ENCODE measurements around the gene PGAP2. TPM values are rescaled to one million over a fixed set of nuclear protein-coding genes. Genes with fewer than 3 reads are reported as not detected.

Gene PGAP2
- total and polyA plus RNA-seq, 2 of the 13 experiments (the other 11 are each of a cell fraction or from before 2014, with no cell fraction given): 21.5 to 47.8 TPM

DNA sequence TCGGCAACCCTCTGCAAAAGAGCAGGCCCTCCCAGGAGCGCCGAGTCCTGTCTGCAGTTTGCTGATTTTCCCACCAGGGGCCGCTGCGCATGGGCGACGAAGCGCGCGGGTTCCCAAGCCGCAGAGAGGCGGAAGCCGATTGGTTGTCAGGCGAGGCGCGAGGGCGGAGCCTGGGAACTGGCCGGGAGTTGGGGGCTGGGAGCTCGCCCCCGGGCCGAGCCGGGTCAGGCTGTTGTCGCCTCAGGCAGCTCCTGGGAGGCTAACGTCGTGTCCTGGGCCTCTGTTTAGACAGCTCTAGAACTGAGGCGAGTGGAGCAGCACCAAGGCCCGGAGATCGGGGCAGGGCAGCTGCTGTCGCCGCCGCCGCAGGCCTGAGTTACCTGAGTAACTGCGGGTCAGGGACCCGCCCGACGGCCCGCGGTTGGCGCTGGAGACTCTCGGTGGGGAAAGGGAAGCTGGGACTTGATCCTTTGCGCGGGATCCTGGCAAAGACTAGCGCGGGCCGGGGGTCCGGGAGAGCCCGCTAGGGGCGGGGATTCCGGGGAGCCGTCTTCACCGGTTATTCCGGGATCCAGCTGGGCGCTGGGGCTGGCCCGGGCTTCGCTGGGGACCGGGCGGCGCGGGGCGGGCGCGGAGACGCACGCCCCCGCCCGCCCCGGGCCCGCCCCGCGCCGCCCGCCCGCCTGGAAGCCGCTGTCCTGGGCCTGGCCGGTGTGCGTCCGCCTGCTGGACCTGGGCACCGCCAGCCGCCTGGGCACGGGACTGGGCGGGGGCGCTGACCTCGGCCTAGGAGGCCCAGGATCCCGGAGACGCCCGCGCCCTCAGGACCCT is 46.8 kb downstream of the PGAP2 start, which contains the start of gene STIM1 (continued):
- TF ChIP-seq, protein P1, sequence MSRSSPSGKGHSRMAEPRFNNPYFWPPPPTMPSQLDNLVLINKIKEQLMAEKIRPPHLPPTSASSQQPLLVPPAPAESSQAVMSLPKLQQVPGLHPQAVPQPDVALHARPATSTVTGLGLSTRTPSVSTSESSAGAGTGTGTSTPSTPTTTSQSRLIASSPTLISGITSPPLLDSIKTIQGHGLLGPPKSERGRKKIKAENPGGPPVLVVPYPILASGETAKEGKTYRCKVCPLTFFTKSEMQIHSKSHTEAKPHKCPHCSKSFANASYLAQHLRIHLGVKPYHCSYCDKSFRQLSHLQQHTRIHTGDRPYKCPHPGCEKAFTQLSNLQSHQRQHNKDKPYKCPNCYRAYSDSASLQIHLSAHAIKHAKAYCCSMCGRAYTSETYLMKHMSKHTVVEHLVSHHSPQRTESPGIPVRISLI (CRISPR knock-in tag; IDR thresholded peaks at IDR 0.05; ENCODE audit: borderline replicate concordance): no peak; the same call in 1 of the 2 replicates
- TF ChIP-seq DNMT1 (CRISPR knock-in tag; IDR thresholded peaks at IDR 0.05) (no peak), ZFAT (CRISPR knock-in tag; conservative IDR thresholded peaks at IDR 0.05) (0 out of 2 replicates have a peak, but pooled peaks have one; percentile 49), RAD51 (IDR thresholded peaks at IDR 0.05; ENCODE audit: borderline replicate concordance) (no peak), TSC22D2 (CRISPR knock-in tag; IDR thresholded peaks at IDR 0.05; ENCODE audit: borderline replicate concordance) (no peak; the same call in 1 of the 2 replicates), ZBTB7A (CRISPR knock-in tag; IDR thresholded peaks at IDR 0.05) (no peak; the same call in 1 of the 2 replicates), ZNF724P (CRISPR knock-in tag; IDR thresholded peaks at IDR 0.05; ENCODE audit: borderline replicate concordance) (peak; percentile 78; the same call in 1 of the 2 replicates), ZFP90 (CRISPR knock-in tag; IDR thresholded peaks at IDR 0.05; ENCODE audit: borderline replicate concordance) (peak; percentile 61), ZNF264 (CRISPR knock-in tag; IDR thresholded peaks at IDR 0.05) (peak; percentile 75), RFX5 (IDR thresholded peaks at IDR 0.05; ENCODE audit: low read depth, low read length) (no peak), SOX5 (CRISPR knock-in tag; IDR thresholded peaks at IDR 0.05; ENCODE audit: borderline replicate concordance) (peak; percentile 50; the same call in 1 of the 2 replicates), ZNF350 (CRISPR knock-in tag; IDR thresholded peaks at IDR 0.05; ENCODE audit: borderline replicate concordance, low read depth) (peak; percentile 70; the same call in 1 of the 2 replicates), BHLHE40 (IDR thresholded peaks at IDR 0.05; ENCODE audit: low read length) (peak; percentile 49; the same call in 1 of the 2 replicates)
- TF ChIP-seq, protein P2, sequence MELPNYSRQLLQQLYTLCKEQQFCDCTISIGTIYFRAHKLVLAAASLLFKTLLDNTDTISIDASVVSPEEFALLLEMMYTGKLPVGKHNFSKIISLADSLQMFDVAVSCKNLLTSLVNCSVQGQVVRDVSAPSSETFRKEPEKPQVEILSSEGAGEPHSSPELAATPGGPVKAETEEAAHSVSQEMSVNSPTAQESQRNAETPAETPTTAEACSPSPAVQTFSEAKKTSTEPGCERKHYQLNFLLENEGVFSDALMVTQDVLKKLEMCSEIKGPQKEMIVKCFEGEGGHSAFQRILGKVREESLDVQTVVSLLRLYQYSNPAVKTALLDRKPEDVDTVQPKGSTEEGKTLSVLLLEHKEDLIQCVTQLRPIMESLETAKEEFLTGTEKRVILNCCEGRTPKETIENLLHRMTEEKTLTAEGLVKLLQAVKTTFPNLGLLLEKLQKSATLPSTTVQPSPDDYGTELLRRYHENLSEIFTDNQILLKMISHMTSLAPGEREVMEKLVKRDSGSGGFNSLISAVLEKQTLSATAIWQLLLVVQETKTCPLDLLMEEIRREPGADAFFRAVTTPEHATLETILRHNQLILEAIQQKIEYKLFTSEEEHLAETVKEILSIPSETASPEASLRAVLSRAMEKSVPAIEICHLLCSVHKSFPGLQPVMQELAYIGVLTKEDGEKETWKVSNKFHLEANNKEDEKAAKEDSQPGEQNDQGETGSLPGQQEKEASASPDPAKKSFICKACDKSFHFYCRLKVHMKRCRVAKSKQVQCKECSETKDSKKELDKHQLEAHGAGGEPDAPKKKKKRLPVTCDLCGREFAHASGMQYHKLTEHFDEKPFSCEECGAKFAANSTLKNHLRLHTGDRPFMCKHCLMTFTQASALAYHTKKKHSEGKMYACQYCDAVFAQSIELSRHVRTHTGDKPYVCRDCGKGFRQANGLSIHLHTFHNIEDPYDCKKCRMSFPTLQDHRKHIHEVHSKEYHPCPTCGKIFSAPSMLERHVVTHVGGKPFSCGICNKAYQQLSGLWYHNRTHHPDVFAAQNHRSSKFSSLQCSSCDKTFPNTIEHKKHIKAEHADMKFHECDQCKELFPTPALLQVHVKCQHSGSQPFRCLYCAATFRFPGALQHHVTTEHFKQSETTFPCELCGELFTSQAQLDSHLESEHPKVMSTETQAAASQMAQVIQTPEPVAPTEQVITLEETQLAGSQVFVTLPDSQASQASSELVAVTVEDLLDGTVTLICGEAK (IDR thresholded peaks at IDR 0.05): no peak
- TF ChIP-seq, protein P2 (CRISPR knock-in tag; IDR thresholded peaks at IDR 0.05): peak; percentile 4; the same call in 1 of the 2 replicates
- TF ChIP-seq, protein P3, sequence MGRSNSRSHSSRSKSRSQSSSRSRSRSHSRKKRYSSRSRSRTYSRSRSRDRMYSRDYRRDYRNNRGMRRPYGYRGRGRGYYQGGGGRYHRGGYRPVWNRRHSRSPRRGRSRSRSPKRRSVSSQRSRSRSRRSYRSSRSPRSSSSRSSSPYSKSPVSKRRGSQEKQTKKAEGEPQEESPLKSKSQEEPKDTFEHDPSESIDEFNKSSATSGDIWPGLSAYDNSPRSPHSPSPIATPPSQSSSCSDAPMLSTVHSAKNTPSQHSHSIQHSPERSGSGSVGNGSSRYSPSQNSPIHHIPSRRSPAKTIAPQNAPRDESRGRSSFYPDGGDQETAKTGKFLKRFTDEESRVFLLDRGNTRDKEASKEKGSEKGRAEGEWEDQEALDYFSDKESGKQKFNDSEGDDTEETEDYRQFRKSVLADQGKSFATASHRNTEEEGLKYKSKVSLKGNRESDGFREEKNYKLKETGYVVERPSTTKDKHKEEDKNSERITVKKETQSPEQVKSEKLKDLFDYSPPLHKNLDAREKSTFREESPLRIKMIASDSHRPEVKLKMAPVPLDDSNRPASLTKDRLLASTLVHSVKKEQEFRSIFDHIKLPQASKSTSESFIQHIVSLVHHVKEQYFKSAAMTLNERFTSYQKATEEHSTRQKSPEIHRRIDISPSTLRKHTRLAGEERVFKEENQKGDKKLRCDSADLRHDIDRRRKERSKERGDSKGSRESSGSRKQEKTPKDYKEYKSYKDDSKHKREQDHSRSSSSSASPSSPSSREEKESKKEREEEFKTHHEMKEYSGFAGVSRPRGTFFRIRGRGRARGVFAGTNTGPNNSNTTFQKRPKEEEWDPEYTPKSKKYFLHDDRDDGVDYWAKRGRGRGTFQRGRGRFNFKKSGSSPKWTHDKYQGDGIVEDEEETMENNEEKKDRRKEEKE (IDR thresholded peaks at IDR 0.05): no peak

Data from HepG2 (cell line).